ENCODE measurements around the gene CLIC4. TPM values are rescaled to one million over a fixed set of nuclear protein-coding genes. Genes with fewer than 3 reads are reported as not detected.

CLIC4 gene
- total RNA-seq, 1 experiment from 2014 or later = 262 TPM

DNA sequence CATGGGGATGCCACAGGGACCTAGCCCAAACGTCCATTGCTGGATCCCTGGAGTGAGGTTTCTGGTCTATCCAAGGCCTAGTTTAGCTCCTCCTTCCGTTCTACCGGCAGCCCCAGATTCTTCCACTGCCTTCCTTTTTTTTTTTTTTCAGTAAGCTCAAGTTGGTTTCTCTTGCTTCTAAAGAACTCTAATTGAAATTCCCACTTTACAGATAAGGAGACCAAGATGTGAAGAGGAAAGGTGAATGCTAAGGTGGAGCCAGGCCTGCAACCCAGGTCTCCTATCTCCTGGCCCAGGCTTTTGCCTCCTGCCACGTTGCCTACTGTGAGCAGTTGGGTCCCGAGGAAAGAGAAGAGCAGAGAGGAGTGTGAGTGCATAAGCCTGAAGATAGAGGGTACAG lies 31.5 kb upstream of the CLIC4 start:
- CTCF ChIA-PET = no interaction called here
- DNase-seq (ENCODE audit: low spot score) (no peak), ATAC-seq (no peak)
- Mint-ChIP-seq H3K4me1 (no peaks in the 10 kb centered on the region), H3K27me3 (ENCODE audit: low read depth) (no peaks in the 10 kb centered on the region; the same call in 1 of the 2 replicates), H3K27ac (no peak overlapping the region), H3K9me3 (no peaks in the 10 kb centered on the region), H3K36me3 (no peaks in the 10 kb centered on the region), H3K4me3 (no peak overlapping the region)
- POLR2A ChIA-PET = interaction anchor here (0.6 kb wide), 1 partner anchor 31 kb away, joined by 3 read pairs; the partner anchor contains the start of gene CLIC4
- TF ChIP-seq, protein P1, sequence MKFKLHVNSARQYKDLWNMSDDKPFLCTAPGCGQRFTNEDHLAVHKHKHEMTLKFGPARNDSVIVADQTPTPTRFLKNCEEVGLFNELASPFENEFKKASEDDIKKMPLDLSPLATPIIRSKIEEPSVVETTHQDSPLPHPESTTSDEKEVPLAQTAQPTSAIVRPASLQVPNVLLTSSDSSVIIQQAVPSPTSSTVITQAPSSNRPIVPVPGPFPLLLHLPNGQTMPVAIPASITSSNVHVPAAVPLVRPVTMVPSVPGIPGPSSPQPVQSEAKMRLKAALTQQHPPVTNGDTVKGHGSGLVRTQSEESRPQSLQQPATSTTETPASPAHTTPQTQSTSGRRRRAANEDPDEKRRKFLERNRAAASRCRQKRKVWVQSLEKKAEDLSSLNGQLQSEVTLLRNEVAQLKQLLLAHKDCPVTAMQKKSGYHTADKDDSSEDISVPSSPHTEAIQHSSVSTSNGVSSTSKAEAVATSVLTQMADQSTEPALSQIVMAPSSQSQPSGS (CRISPR knock-in tag; IDR thresholded peaks at IDR 0.05; ENCODE audit: borderline replicate concordance, low read depth) = no peak
- TF ChIP-seq ERG (CRISPR knock-in tag; IDR thresholded peaks at IDR 0.05) (no peak), HMGA2 (CRISPR knock-in tag; IDR thresholded peaks at IDR 0.05) (no peak), ZSCAN18 (CRISPR knock-in tag; IDR thresholded peaks at IDR 0.05) (no peak), ZBTB43 (CRISPR knock-in tag; IDR thresholded peaks at IDR 0.05) (no peak), NR3C1 (CRISPR knock-in tag; conservative IDR thresholded peaks at IDR 0.05; ENCODE audit: low read depth) (no peak), ZBTB21 (CRISPR knock-in tag; IDR thresholded peaks at IDR 0.05; ENCODE audit: borderline replicate concordance) (no peak), CREM (CRISPR knock-in tag; IDR thresholded peaks at IDR 0.05) (no peak), TCF7 (CRISPR knock-in tag; IDR thresholded peaks at IDR 0.05; ENCODE audit: low read depth) (no peak)

GRCh38 chr1:24714859-24715520 lies 30.3 kb upstream of the CLIC4 start:
- H3K27ac Mint-ChIP-seq = no peak overlapping the region
- H3K9me3 Mint-ChIP-seq = no peaks in the 10 kb centered on the region
- ATAC-seq (no peak), DNase-seq (ENCODE audit: low spot score) (no peak)
- no peaks in the 10 kb centered on the region for H3K4me1 Mint-ChIP-seq
- TF ChIP-seq, protein P2, sequence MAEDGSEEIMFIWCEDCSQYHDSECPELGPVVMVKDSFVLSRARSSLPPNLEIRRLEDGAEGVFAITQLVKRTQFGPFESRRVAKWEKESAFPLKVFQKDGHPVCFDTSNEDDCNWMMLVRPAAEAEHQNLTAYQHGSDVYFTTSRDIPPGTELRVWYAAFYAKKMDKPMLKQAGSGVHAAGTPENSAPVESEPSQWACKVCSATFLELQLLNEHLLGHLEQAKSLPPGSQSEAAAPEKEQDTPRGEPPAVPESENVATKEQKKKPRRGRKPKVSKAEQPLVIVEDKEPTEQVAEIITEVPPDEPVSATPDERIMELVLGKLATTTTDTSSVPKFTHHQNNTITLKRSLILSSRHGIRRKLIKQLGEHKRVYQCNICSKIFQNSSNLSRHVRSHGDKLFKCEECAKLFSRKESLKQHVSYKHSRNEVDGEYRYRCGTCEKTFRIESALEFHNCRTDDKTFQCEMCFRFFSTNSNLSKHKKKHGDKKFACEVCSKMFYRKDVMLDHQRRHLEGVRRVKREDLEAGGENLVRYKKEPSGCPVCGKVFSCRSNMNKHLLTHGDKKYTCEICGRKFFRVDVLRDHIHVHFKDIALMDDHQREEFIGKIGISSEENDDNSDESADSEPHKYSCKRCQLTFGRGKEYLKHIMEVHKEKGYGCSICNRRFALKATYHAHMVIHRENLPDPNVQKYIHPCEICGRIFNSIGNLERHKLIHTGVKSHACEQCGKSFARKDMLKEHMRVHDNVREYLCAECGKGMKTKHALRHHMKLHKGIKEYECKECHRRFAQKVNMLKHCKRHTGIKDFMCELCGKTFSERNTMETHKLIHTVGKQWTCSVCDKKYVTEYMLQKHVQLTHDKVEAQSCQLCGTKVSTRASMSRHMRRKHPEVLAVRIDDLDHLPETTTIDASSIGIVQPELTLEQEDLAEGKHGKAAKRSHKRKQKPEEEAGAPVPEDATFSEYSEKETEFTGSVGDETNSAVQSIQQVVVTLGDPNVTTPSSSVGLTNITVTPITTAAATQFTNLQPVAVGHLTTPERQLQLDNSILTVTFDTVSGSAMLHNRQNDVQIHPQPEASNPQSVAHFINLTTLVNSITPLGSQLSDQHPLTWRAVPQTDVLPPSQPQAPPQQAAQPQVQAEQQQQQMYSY (CRISPR knock-in tag; IDR thresholded peaks at IDR 0.05) = no peak
- TF ChIP-seq PRRX2 (CRISPR knock-in tag; IDR thresholded peaks at IDR 0.05) (no peak), GRHL2 (CRISPR knock-in tag; IDR thresholded peaks at IDR 0.05; ENCODE audit: insufficient replicate concordance, severe bottlenecking) (no peak), CBFB (CRISPR knock-in tag; IDR thresholded peaks at IDR 0.05; ENCODE audit: low read depth) (no peak), E2F4 (CRISPR knock-in tag; IDR thresholded peaks at IDR 0.05; ENCODE audit: borderline replicate concordance, low read depth) (no peak)
- TF ChIP-seq, protein P3, sequence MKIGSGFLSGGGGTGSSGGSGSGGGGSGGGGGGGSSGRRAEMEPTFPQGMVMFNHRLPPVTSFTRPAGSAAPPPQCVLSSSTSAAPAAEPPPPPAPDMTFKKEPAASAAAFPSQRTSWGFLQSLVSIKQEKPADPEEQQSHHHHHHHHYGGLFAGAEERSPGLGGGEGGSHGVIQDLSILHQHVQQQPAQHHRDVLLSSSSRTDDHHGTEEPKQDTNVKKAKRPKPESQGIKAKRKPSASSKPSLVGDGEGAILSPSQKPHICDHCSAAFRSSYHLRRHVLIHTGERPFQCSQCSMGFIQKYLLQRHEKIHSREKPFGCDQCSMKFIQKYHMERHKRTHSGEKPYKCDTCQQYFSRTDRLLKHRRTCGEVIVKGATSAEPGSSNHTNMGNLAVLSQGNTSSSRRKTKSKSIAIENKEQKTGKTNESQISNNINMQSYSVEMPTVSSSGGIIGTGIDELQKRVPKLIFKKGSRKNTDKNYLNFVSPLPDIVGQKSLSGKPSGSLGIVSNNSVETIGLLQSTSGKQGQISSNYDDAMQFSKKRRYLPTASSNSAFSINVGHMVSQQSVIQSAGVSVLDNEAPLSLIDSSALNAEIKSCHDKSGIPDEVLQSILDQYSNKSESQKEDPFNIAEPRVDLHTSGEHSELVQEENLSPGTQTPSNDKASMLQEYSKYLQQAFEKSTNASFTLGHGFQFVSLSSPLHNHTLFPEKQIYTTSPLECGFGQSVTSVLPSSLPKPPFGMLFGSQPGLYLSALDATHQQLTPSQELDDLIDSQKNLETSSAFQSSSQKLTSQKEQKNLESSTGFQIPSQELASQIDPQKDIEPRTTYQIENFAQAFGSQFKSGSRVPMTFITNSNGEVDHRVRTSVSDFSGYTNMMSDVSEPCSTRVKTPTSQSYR (CRISPR knock-in tag; IDR thresholded peaks at IDR 0.05) = no peak
- ChIA-PET POLR2A (no interaction called here), CTCF (no interaction called here)
- no peaks in the 10 kb centered on the region for H3K36me3 Mint-ChIP-seq
- no peak overlapping the region for H3K4me3 Mint-ChIP-seq
- no peaks in the 10 kb centered on the region; the same call in 1 of the 2 replicates for H3K27me3 Mint-ChIP-seq (ENCODE audit: low read depth)
